ENCODE results near the gene POLQ. TPM values are rescaled to one million over a fixed set of nuclear protein-coding genes. Genes with fewer than 3 reads are reported as not detected.

POLQ gene
- total RNA-seq, 2 donors from 2014 or later = under 0.01 to 0.66 TPM

DNA sequence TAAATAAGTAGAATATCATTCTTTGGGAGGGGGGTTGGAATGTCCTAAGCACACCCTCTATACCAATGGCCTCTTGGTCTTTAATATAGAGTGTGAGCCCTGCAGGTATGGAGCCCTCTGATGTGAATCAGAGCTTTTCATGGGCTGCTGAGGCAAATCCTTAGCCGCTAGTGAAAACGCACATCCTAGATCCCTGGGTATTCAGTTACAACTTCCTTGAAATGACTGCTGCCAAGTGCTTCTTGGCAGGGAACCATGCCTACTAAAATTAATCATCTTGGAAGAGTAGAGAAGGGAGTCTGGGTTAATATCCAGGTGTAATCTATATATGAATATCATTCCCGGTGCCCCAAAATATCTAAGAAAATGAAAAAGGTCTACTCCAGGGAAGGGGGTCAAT, 109.1 kb downstream of the POLQ start:
- 61 to 67% methylated on average over 3 of the region's 3 CpGs for WGBS, 2 donors
- Histone ChIP-seq H3K36me3 (replicated peaks in 1 of 2; ENCODE audit: insufficient read depth in 1 of 2, low read depth in 2 of 2) (no peaks in the 10 kb centered on the region), H3K27ac (no peak overlapping the region), H3K4me3 (no peak overlapping the region), H3K27me3 (no peaks in the 10 kb centered on the region), H3K4me1 (no peaks in the 10 kb centered on the region), H3K9me3 (no peaks in the 10 kb centered on the region)
- ATAC-seq (no peak), DNase-seq (peak in 1 of 4 donors; percentile 7)
- intact Hi-C loops (cut with DNase I) = no loop called here
- TF ChIP-seq, protein P1, sequence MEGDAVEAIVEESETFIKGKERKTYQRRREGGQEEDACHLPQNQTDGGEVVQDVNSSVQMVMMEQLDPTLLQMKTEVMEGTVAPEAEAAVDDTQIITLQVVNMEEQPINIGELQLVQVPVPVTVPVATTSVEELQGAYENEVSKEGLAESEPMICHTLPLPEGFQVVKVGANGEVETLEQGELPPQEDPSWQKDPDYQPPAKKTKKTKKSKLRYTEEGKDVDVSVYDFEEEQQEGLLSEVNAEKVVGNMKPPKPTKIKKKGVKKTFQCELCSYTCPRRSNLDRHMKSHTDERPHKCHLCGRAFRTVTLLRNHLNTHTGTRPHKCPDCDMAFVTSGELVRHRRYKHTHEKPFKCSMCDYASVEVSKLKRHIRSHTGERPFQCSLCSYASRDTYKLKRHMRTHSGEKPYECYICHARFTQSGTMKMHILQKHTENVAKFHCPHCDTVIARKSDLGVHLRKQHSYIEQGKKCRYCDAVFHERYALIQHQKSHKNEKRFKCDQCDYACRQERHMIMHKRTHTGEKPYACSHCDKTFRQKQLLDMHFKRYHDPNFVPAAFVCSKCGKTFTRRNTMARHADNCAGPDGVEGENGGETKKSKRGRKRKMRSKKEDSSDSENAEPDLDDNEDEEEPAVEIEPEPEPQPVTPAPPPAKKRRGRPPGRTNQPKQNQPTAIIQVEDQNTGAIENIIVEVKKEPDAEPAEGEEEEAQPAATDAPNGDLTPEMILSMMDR (IDR thresholded peaks at IDR 0.05) = no peak

DNA sequence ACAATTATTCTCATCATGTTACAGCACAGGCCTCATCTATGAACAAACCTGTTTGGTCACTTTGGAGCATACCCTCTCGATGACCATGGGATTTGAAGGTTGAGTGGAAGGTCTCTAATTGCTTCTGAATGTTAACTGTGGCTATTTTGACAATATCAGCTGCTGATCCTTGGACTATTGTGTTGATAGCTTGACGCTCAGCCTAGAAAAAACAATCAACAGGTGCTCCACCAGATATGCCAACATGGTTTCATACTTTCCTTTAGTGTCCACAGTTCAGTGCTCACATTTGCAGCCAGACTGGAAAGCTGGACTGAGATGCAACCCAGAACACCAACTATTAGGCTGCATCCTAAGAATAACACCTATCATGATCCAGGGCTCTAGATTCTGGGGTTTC, 109.7 kb downstream of the POLQ start:
- no peaks in the 10 kb centered on the region for H3K36me3 ChIP-seq (replicated peaks in 1 of 2; ENCODE audit: insufficient read depth in 1 of 2, low read depth in 2 of 2)
- TF ChIP-seq POLR2A (IDR thresholded peaks at IDR 0.05) = no peak
- TF ChIP-seq, protein P1 (IDR thresholded peaks at IDR 0.05) = no peak
- WGBS, 2 donors = 64 to 91% methylated on average over 2 of the region's 2 CpGs

DNA sequence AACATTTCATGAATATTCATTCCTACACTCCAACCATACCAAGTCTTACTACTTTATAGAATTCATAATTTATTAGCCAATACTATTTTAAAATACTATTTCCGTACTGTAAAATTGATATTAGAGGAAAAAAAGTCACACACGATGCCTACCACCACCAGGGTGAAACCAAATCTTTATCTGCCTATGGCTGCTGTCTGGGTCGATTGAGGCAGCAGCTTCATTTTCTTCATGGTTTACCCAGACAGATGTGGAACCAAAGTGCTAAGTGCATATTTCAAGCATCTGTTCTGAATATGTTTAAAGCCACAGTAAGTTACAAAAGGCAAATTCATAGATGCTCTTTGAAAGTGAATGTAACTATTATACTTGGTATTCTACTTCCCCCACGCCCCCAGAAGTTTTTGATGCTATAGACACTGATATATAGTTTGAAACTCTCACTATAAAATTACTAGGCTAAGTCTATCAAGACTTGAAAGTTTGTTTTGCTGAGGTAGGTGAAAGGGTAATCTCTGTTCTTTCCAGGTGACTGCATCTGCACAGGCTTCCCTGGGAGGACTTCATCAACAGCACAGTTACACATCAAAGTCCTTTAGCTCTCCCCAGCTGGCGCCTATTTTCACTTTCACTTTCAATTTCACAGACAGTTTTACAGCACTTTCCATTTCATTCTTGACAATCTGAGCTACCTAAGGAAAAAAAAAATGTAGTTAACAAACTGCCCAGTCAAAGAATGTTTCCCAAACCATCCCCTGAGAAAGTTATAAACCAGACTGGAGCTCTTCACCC, 113.9 kb downstream of the POLQ start:
- ATAC-seq (peak; percentile 50), DNase-seq (peak in 3 of 4 donors; percentile 14 to 35 (median 16))
- Histone ChIP-seq H3K9me3 (no peaks in the 10 kb centered on the region), H3K36me3 (replicated peaks in 1 of 2; ENCODE audit: insufficient read depth in 1 of 2, low read depth in 2 of 2) (no peaks in the 10 kb centered on the region), H3K4me1 (no peaks in the 10 kb centered on the region), H3K27ac (no peak overlapping the region), H3K4me3 (no peak overlapping the region), H3K27me3 (no peaks in the 10 kb centered on the region)
- no peak for TF ChIP-seq POLR2A (IDR thresholded peaks at IDR 0.05)
- TF ChIP-seq, protein P1 (IDR thresholded peaks at IDR 0.05) = no peak
- intact Hi-C loops (cut with DNase I) = no loop called here
- 56 to 66% methylated on average over 5 of the region's 5 CpGs for WGBS, 2 donors

More for the DNA sequence above, 109.7 kb downstream of the POLQ start:
- intact Hi-C loops (cut with DNase I) = no loop called here
- H3K27ac ChIP-seq = no peak overlapping the region
- H3K27me3 ChIP-seq = no peaks in the 10 kb centered on the region
- no peaks in the 10 kb centered on the region for H3K4me1 ChIP-seq
- no peak for DNase-seq
- H3K4me3 ChIP-seq = no peak overlapping the region
- no peaks in the 10 kb centered on the region for H3K9me3 ChIP-seq
- no peak for ATAC-seq

DNA sequence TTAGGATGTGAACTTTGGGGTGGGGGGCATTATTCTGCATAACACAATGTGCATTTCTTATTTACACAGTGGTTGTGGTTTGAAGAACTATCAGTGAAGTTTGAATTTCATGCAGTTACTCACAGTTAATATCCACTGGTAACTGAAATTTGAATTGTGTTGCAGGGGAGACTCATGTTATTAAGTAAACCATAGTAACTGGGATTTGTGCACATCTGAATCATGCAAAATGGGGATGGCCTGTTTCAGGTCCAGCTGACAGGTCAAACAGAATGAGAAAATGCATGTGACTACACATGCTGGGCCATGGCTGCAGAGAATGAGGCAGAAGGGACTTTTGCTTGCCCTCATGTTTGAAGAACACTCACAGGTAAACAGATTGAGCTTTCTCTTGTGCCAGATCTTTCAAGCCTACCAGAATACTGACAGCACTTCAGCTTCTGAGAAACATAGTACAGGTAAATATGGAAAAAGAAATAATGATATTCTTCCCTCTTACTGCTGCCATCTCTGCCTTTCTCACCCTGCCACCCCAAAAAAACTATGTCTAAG, 115.0 kb downstream of the POLQ start:
- TF ChIP-seq POLR2A (IDR thresholded peaks at IDR 0.05) = no peak
- TF ChIP-seq, protein P1 (IDR thresholded peaks at IDR 0.05) = no peak
- ATAC-seq (no peak), DNase-seq (no peak)
- Histone ChIP-seq H3K4me1 (no peaks in the 10 kb centered on the region), H3K27ac (no peak overlapping the region), H3K4me3 (no peak overlapping the region), H3K9me3 (no peaks in the 10 kb centered on the region), H3K36me3 (replicated peaks in 1 of 2; ENCODE audit: insufficient read depth in 1 of 2, low read depth in 2 of 2) (no peaks in the 10 kb centered on the region), H3K27me3 (no peaks in the 10 kb centered on the region)
- intact Hi-C loops (cut with DNase I) = no loop called here

DNA sequence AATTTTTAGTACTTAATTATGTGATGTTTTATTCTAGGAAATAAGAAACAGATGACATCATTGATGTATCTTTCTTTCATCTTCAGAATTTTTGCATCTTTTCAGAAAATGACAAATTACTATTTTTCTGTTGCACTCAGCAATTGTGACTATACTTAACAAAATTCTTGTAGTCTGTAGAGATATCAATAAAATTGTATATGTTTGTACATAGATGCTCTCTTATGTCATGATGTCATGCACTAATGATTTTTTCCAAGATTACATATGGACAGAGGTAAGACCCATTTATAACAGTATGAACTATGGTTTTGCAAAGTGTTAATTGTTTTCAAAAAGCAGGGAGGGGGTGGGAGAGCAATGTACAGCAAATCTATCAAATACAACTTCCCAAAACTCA, 121.2 kb downstream of the POLQ start:
- no peak for TF ChIP-seq POLR2A (IDR thresholded peaks at IDR 0.05)
- TF ChIP-seq, protein P1 (IDR thresholded peaks at IDR 0.05) = no peak
- H3K27ac ChIP-seq = no peak overlapping the region
- H3K4me1 ChIP-seq = no peaks in the 10 kb centered on the region
- ATAC-seq = no peak
- no peak for DNase-seq
- H3K36me3 ChIP-seq (replicated peaks in 1 of 2; ENCODE audit: insufficient read depth in 1 of 2, low read depth in 2 of 2) = no peaks in the 10 kb centered on the region
- H3K9me3 ChIP-seq = no peaks in the 10 kb centered on the region
- intact Hi-C loops (cut with DNase I) = no loop called here
- no peaks in the 10 kb centered on the region for H3K27me3 ChIP-seq
- no peak overlapping the region for H3K4me3 ChIP-seq
